HG02623 (cell line): ENCODE measurements around the gene NOVA1.

Experiments used
- ATAC-seq: cut with Tn5 transposase; IDR thresholded peaks from one replicate; pipeline ENCODE4 v1.9.1; 2021; ENCODE audit warnings: moderate library complexity; ENCODE audit not compliant: unreplicated experiment

Gene NOVA1

DNA sequence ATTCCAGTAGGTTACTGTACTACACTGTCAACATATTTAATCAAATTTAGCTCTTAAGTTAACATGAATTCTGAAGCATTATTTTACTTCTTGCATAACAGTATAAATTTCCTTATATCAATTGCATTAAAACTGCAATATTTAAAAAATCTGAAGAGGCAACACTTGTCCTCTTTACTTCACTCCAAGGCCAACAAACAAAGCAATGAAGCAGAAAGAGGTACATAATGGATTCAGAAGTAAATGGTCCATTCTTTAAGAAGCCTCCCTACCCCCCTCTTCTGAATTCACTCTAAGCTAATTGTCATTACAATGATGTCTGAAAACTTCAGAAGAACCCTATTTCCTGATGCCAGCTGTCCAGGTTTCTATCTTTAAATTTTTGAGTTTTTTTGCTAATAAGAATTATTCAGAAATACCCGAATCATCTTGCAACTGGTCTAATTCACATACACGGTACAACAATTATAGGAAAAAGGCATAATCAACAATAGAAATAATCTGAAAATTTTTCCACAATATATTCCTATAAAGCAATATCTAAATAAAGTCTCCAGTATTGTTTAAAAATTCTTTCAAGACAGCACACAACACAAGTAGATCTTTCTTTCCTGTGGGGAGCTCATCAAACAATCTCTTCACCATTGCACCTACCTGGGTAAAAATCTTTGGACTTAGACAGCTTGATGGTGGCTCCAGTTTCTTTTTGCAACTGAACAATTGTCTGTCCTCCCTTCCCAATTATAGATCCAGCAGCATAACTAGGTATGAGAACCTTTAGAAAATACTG lies 2.9 kb downstream of the NOVA1 start:
- ATAC-seq = no peak

GRCh38 chr14:26594148-26594547 lies 3.7 kb downstream of the NOVA1 start:
- no peak for ATAC-seq

- no peak for ATAC-seq
Measured at GRCh38 chr14:26593357-26593756, 4.5 kb downstream of the NOVA1 start.

GRCh38 chr14:26589925-26590324 lies 7.9 kb downstream of the NOVA1 start:
- ATAC-seq = no peak

DNA sequence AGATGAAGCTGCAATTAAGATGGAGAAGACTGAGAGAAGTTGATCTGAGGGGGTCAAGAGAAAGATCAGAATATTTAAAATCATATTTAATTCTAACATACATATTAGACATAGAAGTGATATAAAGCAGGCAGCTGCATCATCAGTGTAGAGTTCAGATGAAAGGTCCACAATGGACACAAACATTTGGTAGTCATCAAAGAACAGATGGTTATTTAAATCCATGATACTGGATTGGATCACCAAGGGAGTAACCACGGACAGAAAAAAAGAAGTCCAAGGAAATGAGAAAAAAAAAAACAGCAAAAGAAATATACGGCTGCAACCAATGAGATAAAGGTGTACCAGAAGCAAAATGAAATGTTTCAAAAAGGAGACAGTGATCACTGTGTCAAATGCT lies 20.1 kb downstream of the NOVA1 start:
- no peak for ATAC-seq

- no peak for ATAC-seq
Measured at GRCh38 chr14:26554069-26554772, 43.6 kb downstream of the NOVA1 start.

DNA sequence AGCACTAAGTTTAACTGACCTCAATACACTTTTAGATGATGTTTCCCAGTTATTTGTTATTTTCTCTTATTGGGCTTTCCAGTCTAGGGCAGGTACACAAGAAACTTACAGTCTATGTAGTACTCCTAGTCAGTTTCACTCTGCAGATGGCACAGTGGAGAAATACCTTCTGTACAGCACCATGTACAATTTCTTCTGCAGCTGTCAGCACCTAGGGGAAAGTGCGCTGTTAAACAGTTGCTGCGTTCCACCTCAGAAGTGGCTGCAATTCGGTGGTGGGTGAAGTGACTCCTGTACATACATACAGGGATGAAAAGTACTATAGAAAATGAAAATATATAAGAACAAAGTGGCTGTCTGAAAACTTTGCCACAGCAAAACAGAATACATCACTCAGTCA lies 48.3 kb downstream of the NOVA1 start:
- ATAC-seq = no peak

DNA sequence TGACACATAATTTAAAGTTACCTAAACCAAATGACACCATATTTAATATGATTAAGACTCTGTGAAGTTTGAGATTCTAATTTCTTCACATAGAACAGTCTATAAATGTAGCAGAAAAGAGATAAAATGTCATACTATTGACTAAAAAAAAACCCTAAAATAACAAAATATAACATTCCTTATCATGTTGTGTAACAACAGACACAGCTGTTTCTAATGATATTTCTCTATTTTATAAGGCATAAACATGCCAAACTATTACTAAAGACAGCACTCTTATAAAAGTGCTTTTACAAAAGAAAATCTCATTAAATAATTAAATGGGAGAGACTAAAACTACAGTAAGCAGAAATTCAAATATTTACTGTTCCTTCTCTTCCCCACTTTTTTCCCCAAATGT lies 49.4 kb downstream of the NOVA1 start:
- ATAC-seq = no peak

DNA sequence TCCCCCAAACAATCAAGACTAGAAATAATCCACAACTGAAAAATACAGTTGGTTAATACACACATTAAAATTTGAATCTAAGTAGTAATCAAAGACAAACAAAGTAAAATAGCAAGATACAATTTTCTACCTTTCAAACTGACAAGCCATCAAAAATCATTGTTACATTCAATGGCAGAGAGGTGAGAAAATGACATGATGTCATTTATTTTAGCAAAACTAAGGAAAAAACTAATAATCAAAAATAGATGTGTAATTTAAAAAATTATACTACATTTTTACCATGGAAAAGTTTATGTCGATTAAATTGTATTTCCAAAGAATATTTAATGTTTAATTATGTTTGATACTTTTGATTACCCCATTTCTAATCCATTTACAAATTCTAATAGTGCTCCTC lies 59.7 kb downstream of the NOVA1 start:
- ATAC-seq = no peak

DNA sequence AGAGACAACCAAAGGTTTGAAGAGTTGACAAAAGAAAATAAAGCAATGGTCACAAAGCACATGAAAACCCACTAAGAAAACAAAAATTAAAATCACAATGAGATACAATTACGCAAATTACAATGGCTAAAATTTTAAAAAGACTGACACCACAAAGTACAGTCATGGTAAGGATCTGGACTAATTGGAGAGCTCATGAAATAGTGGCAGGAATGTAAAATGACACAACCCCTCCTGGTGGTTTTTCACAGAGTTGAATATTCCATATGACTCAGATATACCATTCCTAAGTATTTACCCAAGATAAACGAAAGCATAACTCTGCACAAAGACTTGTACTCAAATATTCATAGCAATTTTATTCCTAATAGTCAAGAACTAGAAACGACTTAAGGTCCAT lies 65.9 kb downstream of the NOVA1 start:
- no peak for ATAC-seq

GRCh38 chr14:26528415-26529182 lies 69.2 kb downstream of the NOVA1 start:
- no peak for ATAC-seq

GRCh38 chr14:26527095-26527494 lies 70.7 kb downstream of the NOVA1 start:
- ATAC-seq = no peak

- no peak for ATAC-seq
Measured at GRCh38 chr14:26526137-26526536, 71.7 kb downstream of the NOVA1 start.

DNA sequence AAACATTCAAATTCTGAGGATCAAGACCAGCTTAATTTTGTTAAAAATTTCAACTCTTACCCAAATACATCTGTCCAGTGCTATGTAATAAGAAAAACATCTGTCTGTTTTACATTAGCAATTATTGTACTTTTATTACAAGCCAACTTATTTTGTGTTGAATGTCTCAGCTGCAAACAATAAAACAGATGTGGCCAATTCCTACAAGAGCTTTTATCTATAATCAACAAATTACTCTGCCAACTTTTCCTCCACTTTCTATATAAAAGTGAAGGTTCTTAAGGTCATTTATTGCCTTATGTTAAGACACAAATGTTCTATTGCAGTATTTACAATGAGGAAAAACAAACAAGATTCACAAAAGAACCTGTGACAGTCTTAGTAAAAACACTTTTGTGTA lies 72.7 kb downstream of the NOVA1 start:
- ATAC-seq = no peak

DNA sequence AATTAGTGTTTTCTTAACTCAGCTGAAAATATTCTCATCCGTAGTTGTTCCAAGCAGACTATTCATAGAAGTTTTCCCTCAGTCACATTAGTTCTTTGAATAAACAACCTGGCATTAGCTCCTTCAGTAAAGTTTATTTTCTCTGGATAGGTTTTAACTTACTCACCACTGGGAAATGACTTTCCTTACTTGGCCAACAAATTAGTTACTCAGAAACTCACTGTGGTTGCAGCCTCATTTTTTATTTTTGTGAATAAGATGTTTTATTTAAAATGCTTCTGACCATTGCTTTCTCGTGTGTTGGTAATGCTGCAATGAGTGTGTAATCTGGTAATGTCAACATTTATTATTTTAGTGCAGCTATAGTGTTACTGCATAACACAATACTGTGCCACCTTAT lies 74.9 kb downstream of the NOVA1 start:
- no peak for ATAC-seq

DNA sequence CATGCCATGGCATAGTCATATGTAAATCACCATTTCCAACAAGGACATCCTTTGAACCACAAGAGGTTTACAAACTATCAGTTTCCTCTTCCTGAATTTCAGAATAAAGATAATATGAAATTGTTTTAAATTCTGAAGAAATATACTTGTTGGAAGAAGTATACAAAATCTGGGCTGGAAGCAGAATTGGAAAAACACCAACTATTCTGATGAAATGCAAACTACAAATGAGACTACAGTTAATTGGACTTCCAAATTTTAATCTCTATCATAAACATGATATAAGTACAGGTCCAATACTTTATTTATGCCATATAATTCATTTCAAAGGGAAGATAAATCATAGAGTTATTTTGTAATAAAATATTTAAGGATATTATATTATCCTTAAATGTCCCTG lies 80.1 kb downstream of the NOVA1 start:
- no peak for ATAC-seq

DNA sequence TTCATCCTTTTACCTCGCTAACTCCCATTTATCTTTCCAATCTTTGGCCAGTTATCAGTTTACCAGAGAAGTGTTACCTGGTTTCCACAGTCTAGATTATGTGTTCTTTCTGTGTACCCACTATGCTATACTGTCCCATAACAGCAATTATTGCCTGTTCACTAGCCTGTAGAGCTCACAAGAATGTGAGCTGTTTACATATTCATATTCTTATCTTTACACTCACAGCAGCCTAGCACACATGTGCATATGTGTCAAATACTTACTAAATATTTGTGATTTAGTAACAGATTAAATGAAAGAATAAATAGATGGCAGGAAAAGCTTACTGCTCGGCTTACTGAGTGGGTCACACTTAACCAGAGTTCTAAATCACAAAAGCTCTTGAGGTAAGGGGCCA lies 97.8 kb downstream of the NOVA1 start:
- no peak for ATAC-seq

DNA sequence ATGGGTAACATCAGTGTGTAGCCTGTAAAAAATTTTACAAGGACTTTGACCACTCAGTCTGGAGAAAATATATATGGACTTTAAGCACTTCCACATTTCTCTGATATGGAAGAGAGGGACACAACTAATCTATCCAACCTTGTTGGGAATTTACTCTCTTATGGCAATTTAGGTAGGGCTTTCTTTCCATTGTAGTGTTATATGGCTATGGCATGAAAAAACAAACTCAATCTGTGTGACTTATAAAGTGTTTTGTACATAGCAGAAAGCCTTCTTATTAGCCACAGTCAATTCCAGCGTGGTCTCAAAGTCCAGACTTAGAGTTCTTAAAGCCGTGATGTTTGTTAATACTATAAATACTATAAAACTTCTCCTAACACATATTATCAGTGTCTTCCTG lies 98.3 kb downstream of the NOVA1 start:
- no peak for ATAC-seq

GRCh38 chr14:26486922-26487321 lies 110.9 kb downstream of the NOVA1 start:
- no peak for ATAC-seq

DNA sequence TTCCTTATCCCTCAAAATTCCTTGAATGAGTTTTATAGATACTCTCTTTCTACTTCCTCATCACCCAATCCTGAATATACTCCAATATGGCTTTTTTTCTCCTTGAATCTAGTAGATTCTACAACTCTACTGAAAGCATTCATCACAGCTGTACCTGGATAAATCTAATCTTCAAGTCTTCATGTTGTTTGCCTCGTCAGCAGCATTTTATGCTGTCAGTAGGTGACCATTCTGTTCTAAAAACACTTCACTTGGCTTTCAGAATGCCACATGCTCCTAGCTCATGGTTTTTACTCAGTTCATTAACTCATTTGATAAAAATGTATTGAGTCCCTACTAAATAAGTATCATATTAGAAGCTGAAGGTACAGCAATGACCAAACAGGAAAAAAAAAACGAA lies 113.3 kb downstream of the NOVA1 start:
- ATAC-seq = no peak

- ATAC-seq = no peak
Measured at GRCh38 chr14:26478967-26479366, 118.9 kb downstream of the NOVA1 start.

- no peak for ATAC-seq
Measured at GRCh38 chr14:26466862-26467261, 131.0 kb downstream of the NOVA1 start.
